H1 (cell line): ENCODE data around the gene PTPRR. TPM values are rescaled to one million over a fixed set of nuclear protein-coding genes. Genes with fewer than 3 reads are reported as not detected.

Source experiments
- CTCF ChIA-PET: fragments of 300-600 bp; sonication (Branson Sonifier 250); formaldehyde crosslinking; loops from one replicate; lab custom pipeline; 2021; ENCODE audit not compliant: partially characterized antibody; lab: Charles Lee
- POLR2A ChIA-PET: fragments of 300-600 bp; sonication (Branson Sonifier 250); formaldehyde crosslinking; loops from one replicate; lab custom pipeline; 2021; ENCODE audit warnings: inconsistent platforms; ENCODE audit not compliant: partially characterized antibody; lab: Charles Lee
- DNase-seq, 2 experiments: peaks; one replicate each; pipeline versions ENCODE4 v3.0.0 to v3.0.0-alpha.2; 2010 to 2022; ENCODE audit warnings: low spot score in 2 of 2, low read depth in 1 of 2, mixed read lengths in 1 of 2
- FAIRE-seq: peaks from 2 replicates; lab custom pipeline; 2011; peaks lifted over from hg19 to GRCh38; lab: Jason Lieb, UNC
- H2AFZ ChIP-seq: 2 replicates; pipeline ENCODE4 v1.8.1; 2012; ENCODE audit warnings: low read length, inconsistent platforms
- H2AK5ac ChIP-seq: 2 replicates; pipeline ENCODE4 v1.6.1; 2013; ENCODE audit warnings: low read depth, low read length
- H2BK120ac ChIP-seq: replicated peaks from 2 replicates; pipeline ENCODE3; 2013; ENCODE audit warnings: low read depth, low read length, inconsistent platforms
- H2BK12ac ChIP-seq: 2 replicates; pipeline ENCODE4 v1.6.1; 2013; ENCODE audit warnings: low read depth, low read length
- H2BK15ac ChIP-seq: 2 replicates; pipeline ENCODE4 v1.6.1; 2013; ENCODE audit warnings: low read length
- H2BK20ac ChIP-seq: 2 replicates; pipeline ENCODE4 v1.6.1; 2013; ENCODE audit warnings: low read length
- H2BK5ac ChIP-seq: 2 replicates; pipeline ENCODE4 v1.6.1; 2013; ENCODE audit warnings: low read depth, low read length
- H3K14ac ChIP-seq: 2 replicates; pipeline ENCODE4 v1.6.1; 2013; ENCODE audit warnings: inconsistent platforms; ENCODE audit not compliant: insufficient read length
- H3K18ac ChIP-seq: 2 replicates; pipeline ENCODE4 v1.6.1; 2013; ENCODE audit warnings: low read length; ENCODE audit errors: extremely low read depth
- H3K23ac ChIP-seq: 2 replicates; pipeline ENCODE4 v1.6.1; 2013; ENCODE audit warnings: inconsistent platforms; ENCODE audit not compliant: insufficient read length
- H3K23me2 ChIP-seq: 2 replicates; pipeline ENCODE4 v1.6.1; 2013; ENCODE audit warnings: low read depth, low read length
- H3K27ac ChIP-seq: 2 replicates; pipeline ENCODE4 v1.6.1; 2011; ENCODE audit warnings: low read depth, low read length, inconsistent platforms
- H3K27me3 ChIP-seq, 4 experiments: replicated peaks in 1 of 4; 1 replicate in 1 of 4; 2 replicates in 3 of 4; pipeline versions ENCODE4 v1.6.1 to v1.8.1; 2011 to 2013; ENCODE audit warnings: low read length in 3 of 4, mild to moderate bottlenecking in 3 of 4, inconsistent platforms in 2 of 4, mixed read lengths in 2 of 4, moderate library complexity in 1 of 4; ENCODE audit not compliant: control insufficient read depth in 3 of 4, insufficient read depth in 3 of 4; ENCODE audit errors: extremely low read depth in 1 of 4
- H3K36me3 ChIP-seq, 4 experiments: 2 replicates each; pipeline versions ENCODE4 v1.6.1 to v1.8.1; 2011 to 2013; ENCODE audit warnings: mild to moderate bottlenecking in 4 of 4, low read length in 3 of 4, moderate library complexity in 2 of 4, control low read depth in 1 of 4, inconsistent platforms in 1 of 4; ENCODE audit not compliant: insufficient read depth in 4 of 4, control insufficient read depth in 2 of 4
- H3K4ac ChIP-seq: replicated peaks from 2 replicates; pipeline ENCODE3; 2013; ENCODE audit warnings: low read length, low read depth, mixed read lengths, inconsistent platforms; ENCODE audit not compliant: insufficient read length
- H3K4me1 ChIP-seq, 4 experiments: replicated peaks in 1 of 4; 1 replicate in 1 of 4; 2 replicates in 3 of 4; pipeline versions ENCODE4 v1.6.1 to v1.8.1; 2011 to 2013; ENCODE audit warnings: low read length in 3 of 4, inconsistent platforms in 2 of 4, mixed read lengths in 1 of 4; ENCODE audit not compliant: insufficient read depth in 4 of 4, control insufficient read depth in 3 of 4
- H3K4me2 ChIP-seq, 2 experiments: 2 replicates each; pipeline versions ENCODE4 v1.6.1 to v1.8.1; 2011 to 2013; ENCODE audit warnings: low read depth in 2 of 2, low read length in 2 of 2, control low read depth in 1 of 2, inconsistent platforms in 1 of 2, mild to moderate bottlenecking in 1 of 2; ENCODE audit not compliant: insufficient read depth in 1 of 2
- H3K4me3 ChIP-seq, 4 experiments: fragments of 200-600, 300-600 bp in 1 of 4; sonication (generic), shearing (Covaris generic), sonication (Bioruptor Twin) in 1 of 4; 2 replicates each; pipeline versions ENCODE4 v1.5.1 to v1.8.1; 2011 to 2016; ENCODE audit warnings: low read length in 4 of 4, low read depth in 3 of 4, control low read depth in 2 of 4, inconsistent platforms in 2 of 4, mild to moderate bottlenecking in 2 of 4, mixed read lengths in 1 of 4, moderate library complexity in 1 of 4; ENCODE audit not compliant: insufficient read depth in 2 of 4; ENCODE audit errors: extremely low read depth in 1 of 4
- H3K56ac ChIP-seq: replicated peaks from 2 replicates; pipeline ENCODE3; 2013; ENCODE audit warnings: low read depth, mild to moderate bottlenecking, mixed read lengths, low read length, inconsistent platforms; ENCODE audit not compliant: insufficient read length
- H3K79me1 ChIP-seq: 2 replicates; pipeline ENCODE4 v1.6.1; 2013; ENCODE audit warnings: low read depth, low read length, control low read depth
- H3K79me2 ChIP-seq, 2 experiments: 2 replicates each; pipeline versions ENCODE4 v1.6.1 to v1.8.1; 2012 to 2013; ENCODE audit warnings: low read length in 2 of 2, mild to moderate bottlenecking in 2 of 2, inconsistent platforms in 1 of 2; ENCODE audit not compliant: insufficient read depth in 2 of 2, control insufficient read depth in 1 of 2
- H3K9ac ChIP-seq, 4 experiments: replicated peaks in 1 of 4; 1 replicate in 1 of 4; 2 replicates in 3 of 4; pipeline versions ENCODE4 v1.6.1 to v1.8.1; 2011 to 2013; ENCODE audit warnings: low read depth in 3 of 4, low read length in 3 of 4, control low read depth in 2 of 4, mild to moderate bottlenecking in 2 of 4, moderate library complexity in 2 of 4, inconsistent platforms in 1 of 4; ENCODE audit errors: extremely low read depth in 1 of 4
- H3K9me3 ChIP-seq, 2 experiments: 2 replicates each; pipeline versions ENCODE4 v1.6.1 to v1.8.1; 2012 to 2013; ENCODE audit warnings: mild to moderate bottlenecking in 2 of 2, moderate library complexity in 2 of 2, control low read depth in 1 of 2, inconsistent platforms in 1 of 2, low read depth in 1 of 2, low read length in 1 of 2, mixed read lengths in 1 of 2; ENCODE audit not compliant: insufficient read depth in 2 of 2
- H4K20me1 ChIP-seq, 2 experiments: replicated peaks in 1 of 2; 2 replicates each; pipeline versions ENCODE3 to v1.8.1; 2011 to 2013; ENCODE audit warnings: inconsistent platforms in 2 of 2, low read length in 2 of 2, mild to moderate bottlenecking in 1 of 2; ENCODE audit not compliant: insufficient read depth in 2 of 2, control insufficient read depth in 1 of 2
- H4K5ac ChIP-seq: 2 replicates; pipeline ENCODE4 v1.6.1; 2013; ENCODE audit warnings: low read length, low read depth, mixed read lengths, inconsistent platforms; ENCODE audit not compliant: insufficient read length
- H4K8ac ChIP-seq: 2 replicates; pipeline ENCODE4 v1.8.0; 2013; ENCODE audit warnings: mild to moderate bottlenecking, moderate library complexity, low read length, inconsistent platforms; ENCODE audit not compliant: insufficient read depth; ENCODE audit errors: extremely low read depth
- H4K91ac ChIP-seq: replicated peaks from 2 replicates; pipeline ENCODE3; 2013; ENCODE audit warnings: low read length, mixed read lengths, inconsistent platforms; ENCODE audit not compliant: insufficient read length
- ASH2L ChIP-seq: fragments of 200-600, 300-600 bp; sonication (generic); IDR thresholded peaks from one replicate; pipeline ENCODE4 v1.7.1; 2017; ENCODE audit warnings: low read length
- BCL11A ChIP-seq, 2 experiments: IDR thresholded peaks; one replicate each; pipeline ENCODE4 v1.6.1; 2011; ENCODE audit warnings: low read depth in 2 of 2, low read length in 2 of 2, mild to moderate bottlenecking in 2 of 2
- CBX5 ChIP-seq: fragments of 300-800, 300-1000 bp; sonication (generic); IDR thresholded peaks from 2 replicates; pipeline ENCODE4 v1.7.1; 2016; ENCODE audit warnings: antibody characterized with exemption, low read length, low read depth
- EZH2 ChIP-seq: fragments of 200-600 bp; sonication (generic); IDR thresholded peaks from 2 replicates; pipeline ENCODE4 v1.7.1; 2012; ENCODE audit warnings: low read depth, mild to moderate bottlenecking, moderate library complexity, low read length, inconsistent platforms; ENCODE audit not compliant: severe bottlenecking
- PHF8 ChIP-seq: fragments of 200-600 bp; sonication (generic); conservative IDR thresholded peaks from 2 replicates; pipeline ENCODE4 v1.7.1; 2012; ENCODE audit warnings: low read depth, mild to moderate bottlenecking, inconsistent platforms, low read length, moderate library complexity
- POLR2A ChIP-seq, 2 experiments: IDR thresholded peaks; 1 replicate in 1 of 2; 2 replicates in 1 of 2; pipeline ENCODE4 v1.6.1; 2011; ENCODE audit warnings: low read depth in 2 of 2, low read length in 2 of 2, mild to moderate bottlenecking in 2 of 2; ENCODE audit errors: control extremely low read depth in 1 of 2
- POLR2AphosphoS5 ChIP-seq: IDR thresholded peaks from 2 replicates; pipeline ENCODE4 v1.6.1; 2011; ENCODE audit warnings: low read depth, low read length
- SP4 ChIP-seq: IDR thresholded peaks from 2 replicates; pipeline ENCODE4 v1.6.1; 2012; ENCODE audit warnings: low read length, inconsistent platforms
- USF2 ChIP-seq: IDR thresholded peaks from 2 replicates; pipeline ENCODE4 v1.6.1; 2011; ENCODE audit warnings: low read length, improper control_type of control experiment
- WGBS, 2 experiments: shearing (Covaris generic) in 1 of 2; methylation state at CpG; one replicate each; pipeline versions ENCODE4 v1.1.6 to v1.1.7; 2013 to 2015; ENCODE audit warnings: low lambda C conversion rate in 2 of 2, mixed read lengths in 2 of 2, inconsistent platforms in 1 of 2, low coverage in 1 of 2, missing lambda C conversion rate in 1 of 2; ENCODE audit not compliant: insufficient replicate concordance in 2 of 2, insufficient coverage in 1 of 2, insufficient read length in 1 of 2; ENCODE audit errors: extremely low coverage in 1 of 2, missing lambda C conversion rate in 1 of 2; 5-methylcytosine and 5-hydroxymethylcytosine counted together
- polyA plus RNA-seq, 7 experiments: library from polyadenylated mRNA; depleted of rRNA in 3 of 7; stranded (reverse) in 5 of 7; unstranded in 2 of 7; fragments of >200 nt in 5 of 7; fragments of 200-250 nt in 2 of 7; gene quantifications; 1 replicate in 5 of 7; 2 replicates in 1 of 7; 4 replicates in 1 of 7; pipeline versions ENCODE4 v1.2.1 to v1.2.3, GENCODE V29; 2011 to 2013; ENCODE audit warnings: missing spikeins in 2 of 7, mixed read lengths in 2 of 7
- total RNA-seq: library from RNA; stranded (reverse); fragmentation: NEBNext Ultra II Directional; extraction: Animal tissue kit (Norgen Biotek cat#: 25700); gene quantifications from 2 replicates; pipeline ENCODE4 v1.2.1, GENCODE V29; 2021

PTPRR gene
- total and polyA plus RNA-seq, 2 of the 8 experiments (the other 6 are each of a cell fraction or from before 2014, with no cell fraction given): 0.07 to 0.35 TPM

GRCh38 chr12:70824511-70824910 is 96.0 kb downstream of the PTPRR start:
- H3K36me3 ChIP-seq: no peaks in the 10 kb centered on the region; a peak in 1 of 8 replicates
- H3K79me1 ChIP-seq: no peaks in the 10 kb centered on the region
- H3K27me3 ChIP-seq: no peaks in the 10 kb centered on the region
- CTCF ChIA-PET: interaction anchor here (0.6 to 1.1 kb wide), 3 partner anchors 25 to 356 kb away, joined by 3 to 4 read pairs (median 3); no protein-coding TSS in a partner anchor
- H4K20me1 ChIP-seq: no peaks in the 10 kb centered on the region
- no peak overlapping the region for H2BK120ac ChIP-seq
- H2BK20ac ChIP-seq: no peak overlapping the region
- H3K4me1 ChIP-seq: no peaks in the 10 kb centered on the region
- no peak overlapping the region for H4K8ac ChIP-seq
- no peak overlapping the region for H3K27ac ChIP-seq
- H3K4me3 ChIP-seq: no peak overlapping the region
- no peaks in the 10 kb centered on the region for H3K79me2 ChIP-seq
- H3K56ac ChIP-seq: no peak overlapping the region
- H2BK12ac ChIP-seq: no peak overlapping the region
- POLR2A ChIA-PET: no interaction called here
- no peak overlapping the region for H4K91ac ChIP-seq
- WGBS, 2 experiments: 86% methylated on average over 4 of the region's 4 CpGs; no CpG with 5 or more reads in 1 of the 2 experiments
- no peak overlapping the region for H3K4ac ChIP-seq
- H2BK15ac ChIP-seq: no peak overlapping the region
- no peak overlapping the region for H4K5ac ChIP-seq
- DNase-seq: no peak
- no peaks in the 10 kb centered on the region; a peak in 1 of 4 replicates for H3K9me3 ChIP-seq
- no peak overlapping the region for H3K23ac ChIP-seq
- H2AK5ac ChIP-seq: no peak overlapping the region
- H3K4me2 ChIP-seq: no peak overlapping the region
- TF ChIP-seq POLR2A (IDR thresholded peaks at IDR 0.05; ENCODE audit: control extremely low read depth in 1 of 2, low read depth in 2 of 2, low read length in 2 of 2): no peak
- no peak for TF ChIP-seq POLR2AphosphoS5
- no peak for TF ChIP-seq PHF8
- no peak for TF ChIP-seq SP4
- TF ChIP-seq ASH2L: no peak
- no peak for TF ChIP-seq EZH2
- no peak for TF ChIP-seq CBX5
- no peak for TF ChIP-seq BCL11A (IDR thresholded peaks at IDR 0.05; ENCODE audit: low read depth in 2 of 2, low read length in 2 of 2)
- TF ChIP-seq USF2: no peak
- no peak overlapping the region for H2BK5ac ChIP-seq
- H2AFZ ChIP-seq: no peak overlapping the region
- FAIRE-seq: no peak
- no peaks in the 10 kb centered on the region for H3K23me2 ChIP-seq
- H3K9ac ChIP-seq: no peak overlapping the region
- no peak overlapping the region for H3K14ac ChIP-seq
- H3K18ac ChIP-seq: no peak overlapping the region
